ENCODE data around the gene LY6G5B.
"Not testable (repeated sequence)": the region's sequence is repeated elsewhere in the genome, so short reads cannot be mapped to it uniquely, and the experiment has no call there.

LY6G5B gene

DNA sequence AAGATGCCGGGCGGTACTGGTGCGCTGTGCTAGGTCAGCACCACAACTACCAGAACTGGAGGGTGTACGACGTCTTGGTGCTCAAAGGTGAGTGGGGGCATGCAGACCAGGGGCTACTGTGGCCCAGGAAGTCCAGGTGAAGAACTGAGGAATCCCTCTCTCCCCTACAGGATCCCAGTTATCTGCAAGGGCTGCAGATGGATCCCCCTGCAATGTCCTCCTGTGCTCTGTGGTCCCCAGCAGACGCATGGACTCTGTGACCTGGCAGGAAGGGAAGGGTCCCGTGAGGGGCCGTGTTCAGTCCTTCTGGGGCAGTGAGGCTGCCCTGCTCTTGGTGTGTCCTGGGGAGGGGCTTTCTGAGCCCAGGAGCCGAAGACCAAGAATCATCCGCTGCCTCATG lies 37.9 kb downstream of the LY6G5B start:
- TF ChIP-seq, protein P1, sequence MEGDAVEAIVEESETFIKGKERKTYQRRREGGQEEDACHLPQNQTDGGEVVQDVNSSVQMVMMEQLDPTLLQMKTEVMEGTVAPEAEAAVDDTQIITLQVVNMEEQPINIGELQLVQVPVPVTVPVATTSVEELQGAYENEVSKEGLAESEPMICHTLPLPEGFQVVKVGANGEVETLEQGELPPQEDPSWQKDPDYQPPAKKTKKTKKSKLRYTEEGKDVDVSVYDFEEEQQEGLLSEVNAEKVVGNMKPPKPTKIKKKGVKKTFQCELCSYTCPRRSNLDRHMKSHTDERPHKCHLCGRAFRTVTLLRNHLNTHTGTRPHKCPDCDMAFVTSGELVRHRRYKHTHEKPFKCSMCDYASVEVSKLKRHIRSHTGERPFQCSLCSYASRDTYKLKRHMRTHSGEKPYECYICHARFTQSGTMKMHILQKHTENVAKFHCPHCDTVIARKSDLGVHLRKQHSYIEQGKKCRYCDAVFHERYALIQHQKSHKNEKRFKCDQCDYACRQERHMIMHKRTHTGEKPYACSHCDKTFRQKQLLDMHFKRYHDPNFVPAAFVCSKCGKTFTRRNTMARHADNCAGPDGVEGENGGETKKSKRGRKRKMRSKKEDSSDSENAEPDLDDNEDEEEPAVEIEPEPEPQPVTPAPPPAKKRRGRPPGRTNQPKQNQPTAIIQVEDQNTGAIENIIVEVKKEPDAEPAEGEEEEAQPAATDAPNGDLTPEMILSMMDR (IDR thresholded peaks at IDR 0.05; ENCODE audit: extremely low read depth, insufficient read depth, missing control alignments) = no peak
- DNase-seq (ENCODE audit: low spot score) = no peak
- in situ Hi-C loops (cut with MboI; ENCODE audit: low pct_unique_long_range_greater_than_20kb, low sequenced_read_pairs, unreplicated experiment) = no loop called here

DNA sequence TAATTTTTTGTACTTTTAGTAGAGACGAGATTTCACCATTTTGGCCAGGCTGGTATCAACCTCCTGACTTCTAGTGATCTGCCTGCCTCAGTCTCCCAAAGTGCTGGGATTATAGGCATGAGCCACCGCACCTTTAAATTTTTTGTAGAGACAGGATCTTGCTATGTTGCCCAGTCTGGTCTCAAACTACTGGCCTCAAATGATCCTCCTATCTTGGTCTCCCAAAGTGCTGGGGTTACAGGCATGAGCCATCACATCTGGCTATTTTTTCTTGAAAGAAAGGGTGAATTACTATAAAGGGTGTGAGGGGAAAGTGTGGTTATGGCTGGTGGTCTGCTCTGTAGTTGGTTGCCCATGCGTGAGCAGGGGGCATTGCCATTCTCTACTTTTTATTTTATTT lies 38.4 kb downstream of the LY6G5B start:
- TF ChIP-seq, protein P1 (IDR thresholded peaks at IDR 0.05; ENCODE audit: extremely low read depth, insufficient read depth, missing control alignments) = no peak
- in situ Hi-C loops (cut with MboI; ENCODE audit: low pct_unique_long_range_greater_than_20kb, low sequenced_read_pairs, unreplicated experiment) = no loop called here
- DNase-seq (ENCODE audit: low spot score) = no peak

GRCh38 chr6:31709157-31709556 lies 39.4 kb downstream of the LY6G5B start:
- in situ Hi-C loops (cut with MboI; ENCODE audit: low pct_unique_long_range_greater_than_20kb, low sequenced_read_pairs, unreplicated experiment); DNase-seq (ENCODE audit: low spot score): not testable (repeated sequence)

- in situ Hi-C loops (cut with MboI; ENCODE audit: low pct_unique_long_range_greater_than_20kb, low sequenced_read_pairs, unreplicated experiment) = no loop called here
- no peak for DNase-seq (ENCODE audit: low spot score)
- TF ChIP-seq, protein P1 (IDR thresholded peaks at IDR 0.05; ENCODE audit: extremely low read depth, insufficient read depth, missing control alignments) = no peak
Observed at GRCh38 chr6:31710523-31711219, 40.9 kb downstream of the LY6G5B start.

- in situ Hi-C loops (cut with MboI; ENCODE audit: low pct_unique_long_range_greater_than_20kb, low sequenced_read_pairs, unreplicated experiment) = no loop called here
- no peak for DNase-seq (ENCODE audit: low spot score)
- TF ChIP-seq, protein P1 (IDR thresholded peaks at IDR 0.05; ENCODE audit: extremely low read depth, insufficient read depth, missing control alignments) = no peak
Observed at GRCh38 chr6:31711233-31711632, 41.5 kb downstream of the LY6G5B start.

GRCh38 chr6:31712296-31712695 lies 42.5 kb downstream of the LY6G5B start:
- TF ChIP-seq, protein P1 (IDR thresholded peaks at IDR 0.05; ENCODE audit: extremely low read depth, insufficient read depth, missing control alignments) = no peak
- DNase-seq (ENCODE audit: low spot score) = no peak

GRCh38 chr6:31713465-31713864 lies 43.7 kb downstream of the LY6G5B start:
- no peak for DNase-seq (ENCODE audit: low spot score)
- in situ Hi-C loops (cut with MboI; ENCODE audit: low pct_unique_long_range_greater_than_20kb, low sequenced_read_pairs, unreplicated experiment) = no loop called here
- TF ChIP-seq, protein P1 (IDR thresholded peaks at IDR 0.05; ENCODE audit: extremely low read depth, insufficient read depth, missing control alignments) = no peak

More at GRCh38 chr6:31712296-31712695, 42.5 kb downstream of the LY6G5B start:
- in situ Hi-C loops (cut with MboI; ENCODE audit: low pct_unique_long_range_greater_than_20kb, low sequenced_read_pairs, unreplicated experiment) = no loop called here

Measured in GM13977 (cell line).